ENCODE data around the gene SLC7A7. TPM values are rescaled to one million over a fixed set of nuclear protein-coding genes. Genes with fewer than 3 reads are reported as not detected.
A peak's percentile ranks its signal among the peaks of the same experiment; 100 is the strongest.

The SLC7A7 gene
- total and polyA plus RNA-seq, 2 of the 13 experiments (the other 11 are each of a cell fraction or from before 2014, with no cell fraction given), result 0.13 to 0.63 TPM

- BruUV-seq (replicated peaks), result no TSS peak
- H3K79me2 ChIP-seq (ENCODE audit: insufficient read depth, low read length), result peaks cover 23% of the 10 kb centered on the region
- in situ Hi-C loops (cut with HindIII; ENCODE audit: extremely low pct_ligation_motif_present, low pct_unique_long_range_greater_than_20kb), result no loop called here
- H4K20me1 ChIP-seq (ENCODE audit: insufficient read depth, low read length), result no peaks in the 10 kb centered on the region
- CTCF ChIA-PET (ENCODE audit: low intra/inter-chr PET ratio, low total read pairs), result no interaction called here
- ATAC-seq (no peak), DNase-seq (ENCODE audit: low spot score) (no peak), FAIRE-seq (no peak)
- no peaks in the 10 kb centered on the region for H3K9me3 ChIP-seq (ENCODE audit: low read length)
- no peak overlapping the region for H3K27ac ChIP-seq (ENCODE audit: extremely low read length, insufficient read depth, low read length)
- no peak overlapping the region for H3K9ac ChIP-seq (ENCODE audit: insufficient read depth, low read depth, low read length)
- H3K27me3 ChIP-seq (ENCODE audit: control insufficient read depth in 1 of 2, insufficient read depth in 2 of 2, low read length in 2 of 2), result no peaks in the 10 kb centered on the region; a peak in 1 of 5 replicates
- intact Hi-C loops (cut with micrococcal nuclease; ENCODE audit: unreplicated experiment), result no loop called here
- 86% methylated on average over 4 of the region's 4 CpGs for WGBS (ENCODE audit: low lambda C conversion rate)
- TF ChIP-seq ARNT2 (CRISPR knock-in tag; IDR thresholded peaks at IDR 0.05; ENCODE audit: low read depth) (no peak), STAT6 (CRISPR knock-in tag; IDR thresholded peaks at IDR 0.05; ENCODE audit: borderline replicate concordance) (no peak), BRD4 (CRISPR knock-in tag; IDR thresholded peaks at IDR 0.05) (no peak), SAP130 (CRISPR knock-in tag; IDR thresholded peaks at IDR 0.05; ENCODE audit: low read depth) (no peak), ZNF564 (CRISPR knock-in tag; IDR thresholded peaks at IDR 0.05) (no peak), ZFP36L1 (CRISPR knock-in tag; IDR thresholded peaks at IDR 0.05) (no peak)
- H3K36me3 ChIP-seq (replicated peaks in 1 of 2; ENCODE audit: control insufficient read depth in 1 of 2, insufficient read depth in 2 of 2, low read length in 2 of 2), result peaks cover 5 to 12% of the 10 kb centered on the region in 2 experiments
- no peak overlapping the region for H3K4me3 ChIP-seq (replicated peaks in 1 of 3; ENCODE audit: insufficient read depth in 1 of 3, low read depth in 2 of 3, low read length in 3 of 3)
- POLR2A ChIA-PET, result no interaction called here
- peaks cover 22% of the 10 kb centered on the region for H3K4me1 ChIP-seq (ENCODE audit: insufficient read depth, low read length)
- no peak overlapping the region for H2AFZ ChIP-seq (ENCODE audit: low read length)
- H3K4me2 ChIP-seq (ENCODE audit: low read depth, low read length), result no peak overlapping the region
Measured at GRCh38 chr14:22764382-22764781, 50.9 kb downstream of the SLC7A7 start.

GRCh38 chr14:22761734-22762133 lies 53.5 kb downstream of the SLC7A7 start:
- DNase-seq (ENCODE audit: low spot score), result no peak
- WGBS (ENCODE audit: low lambda C conversion rate), result 42% methylated on average over 1 of the region's 1 CpG
- no peak overlapping the region for H3K4me2 ChIP-seq (ENCODE audit: low read depth, low read length)
- ATAC-seq, result no peak
- no TSS peak for BruUV-seq (replicated peaks)
- peaks cover 9% of the 10 kb centered on the region for H3K4me1 ChIP-seq (ENCODE audit: insufficient read depth, low read length)
- no peak overlapping the region for H2AFZ ChIP-seq (ENCODE audit: low read length)
- POLR2A ChIA-PET, result no interaction called here
- no peaks in the 10 kb centered on the region for H3K36me3 ChIP-seq (replicated peaks in 1 of 2; ENCODE audit: control insufficient read depth in 1 of 2, insufficient read depth in 2 of 2, low read length in 2 of 2)
- H3K9me3 ChIP-seq (ENCODE audit: low read length), result no peaks in the 10 kb centered on the region
- intact Hi-C loops (cut with micrococcal nuclease; ENCODE audit: unreplicated experiment) (no loop called here), in situ Hi-C loops (cut with HindIII; ENCODE audit: extremely low pct_ligation_motif_present, low pct_unique_long_range_greater_than_20kb) (no loop called here)
- H3K27ac ChIP-seq (ENCODE audit: extremely low read length, insufficient read depth, low read length), result no peak overlapping the region
- peaks cover 4% of the 10 kb centered on the region for H3K79me2 ChIP-seq (ENCODE audit: insufficient read depth, low read length)
- FAIRE-seq, result no peak
- CTCF ChIA-PET (ENCODE audit: low intra/inter-chr PET ratio, low total read pairs), result no interaction called here
- no peaks in the 10 kb centered on the region; a peak in 1 of 5 replicates for H3K27me3 ChIP-seq (ENCODE audit: control insufficient read depth in 1 of 2, insufficient read depth in 2 of 2, low read length in 2 of 2)
- H3K4me3 ChIP-seq (replicated peaks in 1 of 3; ENCODE audit: insufficient read depth in 1 of 3, low read depth in 2 of 3, low read length in 3 of 3), result no peak overlapping the region
- no peaks in the 10 kb centered on the region for H4K20me1 ChIP-seq (ENCODE audit: insufficient read depth, low read length)
- H3K9ac ChIP-seq (ENCODE audit: insufficient read depth, low read depth, low read length), result no peak overlapping the region
- TF ChIP-seq JUNB (CRISPR knock-in tag; IDR thresholded peaks at IDR 0.05; ENCODE audit: borderline replicate concordance) (peak; percentile 45; the same call in 1 of the 2 replicates), ERF (CRISPR knock-in tag; IDR thresholded peaks at IDR 0.05) (no peak), SATB2 (CRISPR knock-in tag; IDR thresholded peaks at IDR 0.05) (no peak), ZNF34 (CRISPR knock-in tag; IDR thresholded peaks at IDR 0.05; ENCODE audit: borderline replicate concordance) (no peak), ZFP37 (CRISPR knock-in tag; IDR thresholded peaks at IDR 0.05; ENCODE audit: borderline replicate concordance) (no peak)

Measured in HepG2 (cell line).